Stimulated activated CD8-positive, alpha-beta memory T cell treated with anti-CD3 and anti-CD28 coated beads, Interleukin-7, amount 100 ng/mL, for 1 hour (primary cell): ENCODE data around the gene EHBP1.
"Not testable (repeated sequence)": the region's sequence is repeated elsewhere in the genome, so short reads cannot be mapped to it uniquely, and the experiment has no call there.

Experiments
- DNase-seq, 2 donors: peaks; one replicate each; pipeline ENCODE4 v3.0.0-alpha.2; 2020; ENCODE audit warnings: low read depth in 2 of 2

Gene EHBP1

DNA sequence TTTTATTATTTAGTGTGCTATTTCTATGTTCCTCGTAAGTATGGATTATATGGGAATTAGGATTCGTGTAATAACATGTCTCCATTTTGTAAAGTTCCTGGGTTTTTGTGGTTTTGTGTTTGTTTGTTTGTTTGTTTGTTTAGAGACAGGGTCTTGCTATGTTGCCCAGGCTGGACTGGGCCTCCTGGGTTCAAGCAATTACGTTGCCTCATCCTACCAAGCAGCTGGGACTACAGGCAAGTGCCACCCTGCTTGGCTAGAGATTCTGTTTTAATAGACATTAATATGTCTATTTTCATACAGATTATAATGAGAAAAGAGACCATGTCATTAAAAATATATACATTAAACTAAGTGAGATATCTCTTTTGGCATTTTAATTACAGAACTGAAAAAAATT lies 309.9 kb downstream of the EHBP1 start:
- DNase-seq: no peak

- DNase-seq: no peak
Measured at GRCh38 chr2:63018439-63018838, 312.9 kb downstream of the EHBP1 start.

- DNase-seq: not testable (repeated sequence)
Measured at GRCh38 chr2:63019686-63020085, 314.2 kb downstream of the EHBP1 start.

DNA sequence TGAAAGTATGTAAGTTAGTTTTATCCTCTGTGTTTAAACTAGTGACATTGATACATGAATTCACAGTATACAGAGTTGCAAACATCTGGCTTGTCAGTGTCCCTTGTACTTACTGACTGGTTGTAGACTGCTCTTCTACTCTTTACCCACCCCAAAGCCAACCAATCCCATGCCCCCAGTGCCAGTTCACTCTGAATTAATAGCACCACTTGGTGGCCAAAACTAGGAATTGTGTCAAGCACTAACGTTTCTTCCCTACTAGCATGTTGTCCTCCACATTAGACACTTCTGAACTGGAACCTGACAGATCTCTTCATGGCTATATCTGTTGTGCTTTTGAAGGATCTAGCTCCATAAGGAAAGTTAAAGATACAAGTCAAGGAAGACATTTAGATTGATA lies 317.9 kb downstream of the EHBP1 start:
- no peak for DNase-seq

- DNase-seq: no peak
Measured at GRCh38 chr2:63027220-63027619, 321.7 kb downstream of the EHBP1 start.

- DNase-seq: no peak
Measured at GRCh38 chr2:63029058-63029457, 323.5 kb downstream of the EHBP1 start.

- DNase-seq: no peak
Measured at GRCh38 chr2:63034526-63034925, 329.0 kb downstream of the EHBP1 start.

DNA sequence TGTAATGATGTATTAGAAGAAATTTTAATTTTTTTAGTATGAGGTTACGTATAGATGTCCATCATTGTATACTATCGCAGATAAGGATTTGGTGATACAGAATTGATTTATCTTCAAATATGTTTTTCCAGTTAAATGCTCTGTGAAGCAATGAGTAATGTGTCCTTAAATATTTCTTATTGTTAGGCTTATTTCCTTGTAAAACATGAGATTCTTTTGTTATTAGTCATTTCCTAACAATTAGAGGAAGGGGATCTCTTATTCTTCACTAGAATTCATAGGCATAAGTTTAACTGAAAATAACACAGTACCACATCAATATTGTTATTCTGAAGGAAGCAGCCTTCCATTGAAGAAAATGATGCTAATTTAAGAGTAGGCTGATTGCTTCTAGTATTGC lies 329.7 kb downstream of the EHBP1 start:
- no peak for DNase-seq

DNA sequence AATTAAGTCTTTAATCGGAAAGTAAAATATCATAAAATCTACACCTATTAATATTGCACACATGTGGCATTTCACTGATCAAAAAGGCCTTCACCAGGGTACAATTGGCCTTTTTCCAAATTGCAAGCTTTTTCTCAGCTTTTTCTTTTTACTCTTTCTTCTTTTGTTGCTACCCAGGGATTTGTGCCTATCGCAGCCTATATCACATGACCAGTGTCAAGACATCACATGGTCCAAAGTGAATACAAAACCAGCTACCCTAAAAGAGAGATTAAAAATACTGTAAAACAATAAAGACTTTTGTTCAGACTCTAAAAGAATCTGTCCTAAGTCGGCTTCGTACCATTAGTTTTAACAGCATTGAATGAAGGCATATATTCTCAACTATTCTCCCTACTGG lies 330.1 kb downstream of the EHBP1 start:
- no peak for DNase-seq

DNA sequence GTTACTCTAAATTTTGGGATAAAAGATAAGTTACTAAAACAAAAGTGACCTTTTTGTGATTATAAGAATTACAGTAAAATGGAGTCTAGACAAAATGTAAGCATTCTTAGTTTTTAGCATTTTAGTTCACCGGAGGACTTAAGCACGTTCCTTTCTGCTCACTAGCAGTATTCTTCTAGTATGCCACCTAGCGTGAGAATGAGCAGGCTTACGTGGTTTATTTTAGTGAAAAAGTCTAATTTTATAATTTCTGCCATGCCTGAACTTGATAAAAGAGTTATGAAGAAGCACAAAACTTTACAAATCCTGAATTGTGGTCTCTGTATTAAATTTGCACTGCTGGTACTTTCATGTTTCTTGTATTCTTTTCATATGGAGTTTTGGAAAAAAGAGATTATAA lies 332.5 kb downstream of the EHBP1 start:
- no peak for DNase-seq

DNA sequence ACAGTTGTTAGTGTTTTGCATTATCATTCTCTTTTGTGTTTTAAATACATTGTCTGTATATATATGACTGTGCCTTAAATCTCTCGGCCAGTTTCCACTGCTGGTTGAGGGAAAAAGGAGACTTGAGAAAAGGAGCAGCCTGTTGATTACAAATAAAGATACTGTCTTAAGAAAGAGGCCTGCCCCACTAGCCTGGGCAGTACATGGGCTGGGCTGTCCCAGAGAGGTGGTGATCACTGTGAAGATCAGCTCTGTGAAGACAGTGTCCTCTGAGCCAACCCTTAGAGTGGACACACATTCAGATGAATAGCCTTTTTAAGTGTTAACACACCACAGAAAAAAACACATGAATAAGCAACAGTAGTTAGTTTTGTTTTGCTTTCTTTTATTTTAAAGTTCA lies 335.1 kb downstream of the EHBP1 start:
- no peak for DNase-seq

DNA sequence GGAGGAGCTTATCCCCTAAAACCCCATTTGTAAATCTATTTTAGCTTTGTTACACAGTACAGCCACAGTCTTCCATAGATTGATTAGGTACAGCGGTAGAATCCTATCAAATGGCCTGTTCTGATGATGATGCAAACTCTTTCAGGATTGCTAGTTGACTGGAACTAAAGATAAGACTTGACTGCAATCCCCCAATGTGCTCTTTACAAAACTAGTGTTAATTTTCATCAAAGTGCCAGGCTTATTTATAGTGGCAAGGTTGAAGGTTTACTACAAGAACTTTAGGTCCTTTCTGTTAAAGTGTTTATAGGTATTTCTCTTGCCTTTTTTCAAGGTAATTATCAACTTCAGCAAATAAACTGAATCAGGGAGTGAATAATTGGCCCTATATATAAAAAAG lies 336.1 kb downstream of the EHBP1 start:
- DNase-seq: no peak

- no peak for DNase-seq
Measured at GRCh38 chr2:63044362-63045327, 339.1 kb downstream of the EHBP1 start.

DNA sequence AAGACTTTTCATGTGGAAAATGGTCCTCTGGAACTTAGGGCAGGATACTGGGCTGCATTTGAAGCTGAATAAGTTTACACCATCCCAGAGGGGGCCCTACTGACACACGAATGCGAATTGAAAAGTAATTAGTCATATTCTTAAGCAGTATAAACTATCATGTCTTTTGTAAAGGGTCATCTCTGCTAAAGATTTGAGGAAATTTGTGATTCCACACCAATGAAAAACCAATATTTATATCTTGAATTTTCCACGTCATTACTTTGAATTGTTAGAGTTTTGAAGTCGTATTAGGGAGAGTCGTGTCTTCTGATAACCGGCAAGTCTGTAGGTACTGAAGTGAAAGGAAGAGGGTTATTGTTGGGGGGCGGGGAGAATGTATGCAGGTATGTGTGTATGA lies 341.0 kb downstream of the EHBP1 start:
- no peak for DNase-seq

DNA sequence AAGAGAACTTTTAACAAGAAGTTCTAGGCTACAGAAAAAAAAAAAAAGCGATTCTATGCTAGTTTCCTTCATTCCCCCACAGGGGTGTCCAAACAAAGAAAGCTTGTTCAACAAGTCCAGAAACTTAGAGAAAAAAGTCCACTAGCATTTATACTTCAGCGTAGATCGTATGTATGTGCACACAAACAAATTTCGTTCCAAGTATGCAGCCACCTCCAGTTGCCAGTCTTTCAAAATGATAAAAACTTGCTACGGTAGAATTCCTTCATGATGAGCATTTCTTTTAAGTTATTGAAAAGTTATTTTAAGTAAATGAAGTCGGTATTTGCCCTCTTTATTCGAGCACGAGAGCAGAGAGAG lies 341.4 kb downstream of the EHBP1 start:
- no peak for DNase-seq

DNA sequence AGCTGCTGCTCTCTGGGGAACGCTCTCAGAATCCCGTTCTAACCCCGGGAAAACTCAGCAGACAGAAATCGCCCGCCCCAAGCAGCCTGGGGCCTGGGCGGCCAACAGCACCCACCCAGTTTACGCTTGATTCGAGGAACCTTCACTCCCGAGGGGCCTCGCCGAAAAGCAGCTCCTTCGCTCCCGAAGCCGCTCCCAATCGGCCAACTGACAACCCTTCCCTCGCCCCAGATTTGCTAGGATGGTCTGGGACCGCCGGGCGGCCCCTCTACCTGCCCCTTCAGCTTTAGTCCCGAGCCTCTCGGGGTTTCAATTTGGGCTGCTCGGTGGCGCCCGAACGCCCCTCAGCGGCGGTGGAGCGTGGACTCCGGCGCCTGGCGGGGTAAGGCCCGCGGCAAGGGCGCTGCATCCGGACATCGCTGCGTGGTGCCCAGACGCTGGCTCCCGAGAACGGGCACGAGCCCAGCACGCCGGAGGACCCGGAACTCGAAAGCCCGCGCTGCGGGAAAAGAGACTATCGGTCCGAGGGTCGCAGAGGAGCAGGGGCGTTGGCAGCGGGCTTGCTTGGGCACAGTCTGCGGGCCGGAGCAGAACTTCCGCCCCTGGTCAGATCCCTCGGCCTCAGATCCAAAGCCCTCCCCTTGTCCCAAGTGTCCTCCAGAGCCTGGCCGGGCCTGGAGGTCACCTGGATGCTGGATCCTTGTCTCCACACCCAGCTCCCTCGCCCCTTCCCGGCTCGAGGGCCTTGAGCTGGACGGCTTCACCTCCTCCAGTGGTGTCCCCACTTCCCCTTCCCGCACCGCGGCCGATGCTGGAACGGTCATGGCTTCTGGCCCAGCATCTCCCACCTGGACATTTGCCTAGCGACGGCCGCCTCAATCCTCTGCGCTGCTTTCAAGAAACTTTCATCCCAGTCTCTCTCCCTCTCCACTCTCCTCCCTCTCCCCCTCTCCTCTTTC lies 342.1 kb downstream of the EHBP1 start:
- DNase-seq: no peak

DNA sequence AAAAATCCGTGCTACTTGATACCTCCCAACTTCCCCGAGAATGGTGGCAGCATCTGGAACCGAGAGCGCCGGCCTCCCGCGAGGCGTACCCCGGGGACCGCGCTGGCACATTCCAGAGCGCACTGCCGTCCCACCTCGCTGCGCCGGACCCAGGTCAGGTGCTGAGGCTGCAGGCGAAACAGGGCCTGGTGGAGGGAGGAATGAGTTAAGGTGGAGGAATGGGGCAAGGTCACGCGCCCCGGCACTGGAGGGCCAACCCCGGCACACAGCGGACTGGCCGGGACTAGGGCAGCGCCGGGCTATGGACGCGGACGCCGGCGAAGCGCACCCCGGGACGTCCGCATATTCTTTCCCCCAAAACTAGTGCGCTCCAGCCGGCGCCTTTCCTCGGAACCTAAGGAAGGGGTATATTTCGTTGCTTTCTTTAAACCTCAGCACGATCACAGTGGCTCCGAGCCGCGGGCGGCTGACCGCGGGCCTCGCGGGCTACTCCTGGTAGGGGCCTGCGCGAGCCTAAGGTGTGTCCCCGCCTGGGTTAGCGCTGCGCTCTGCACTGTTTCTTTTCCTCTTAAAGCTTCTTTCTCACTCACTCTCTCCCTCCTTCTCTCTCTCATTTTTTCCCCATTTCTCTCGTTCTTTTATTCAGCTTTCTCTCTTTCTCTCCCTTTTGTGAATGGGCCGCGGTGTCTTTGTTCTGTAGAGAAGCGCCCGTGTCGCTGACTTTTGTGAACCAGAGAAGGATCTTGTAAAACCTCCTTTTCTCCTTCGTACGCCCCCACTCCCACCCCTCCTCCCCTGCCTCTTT lies 343.1 kb downstream of the EHBP1 start:
- no peak for DNase-seq

DNA sequence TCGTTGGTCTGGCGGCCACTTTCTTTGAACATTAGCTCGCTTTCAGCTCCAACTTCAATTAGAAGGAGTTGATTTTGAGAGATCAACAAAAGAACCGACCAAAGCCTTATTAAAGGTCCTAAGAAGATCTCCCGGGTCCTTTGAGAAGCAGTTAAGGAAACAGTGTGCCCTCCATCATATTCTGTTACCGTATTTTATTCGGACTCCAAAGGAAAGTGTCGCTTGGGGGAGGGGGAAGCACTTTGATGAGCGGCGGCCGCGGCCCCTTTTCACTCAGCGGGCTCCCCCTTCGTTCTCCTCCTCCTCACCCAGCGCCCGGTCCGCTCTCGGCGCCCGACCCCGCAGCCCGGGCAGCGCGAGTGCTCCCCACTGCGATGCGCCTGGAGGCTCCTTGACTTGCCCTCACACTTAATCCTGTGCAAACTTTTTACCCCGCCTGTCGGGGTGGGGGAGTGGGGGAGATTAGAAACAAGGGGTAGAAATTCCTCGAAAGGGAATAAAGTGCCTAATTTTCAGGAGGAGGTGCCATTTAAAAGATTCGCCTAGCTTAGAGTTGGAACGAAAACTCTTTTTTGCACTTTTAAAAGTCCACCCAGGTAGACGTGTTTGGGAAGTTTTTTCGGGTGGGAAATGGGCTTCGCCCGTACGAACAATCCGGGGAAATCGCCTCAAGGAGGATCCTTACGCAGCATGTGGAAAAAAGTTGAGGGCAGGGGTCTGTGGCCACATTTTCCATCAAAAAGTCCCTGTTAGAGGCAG lies 343.9 kb downstream of the EHBP1 start:
- DNase-seq: no peak

GRCh38 chr2:63049970-63050333 lies 344.4 kb downstream of the EHBP1 start:
- no peak for DNase-seq

GRCh38 chr2:63050334-63051041 lies 345.0 kb downstream of the EHBP1 start, which contains the start of gene OTX1:
OTX1 (plus strand) TSS chr2:63050830; CDS start chr2:63052991, 2,161 bp downstream.
- no peak for DNase-seq
